ENCODE results near the gene TRDN. TPM values are rescaled to one million over a fixed set of nuclear protein-coding genes. Genes with fewer than 3 reads are reported as not detected.

Gene TRDN
- total RNA-seq, 1 donor from 2014 or later, result not detected

DNA sequence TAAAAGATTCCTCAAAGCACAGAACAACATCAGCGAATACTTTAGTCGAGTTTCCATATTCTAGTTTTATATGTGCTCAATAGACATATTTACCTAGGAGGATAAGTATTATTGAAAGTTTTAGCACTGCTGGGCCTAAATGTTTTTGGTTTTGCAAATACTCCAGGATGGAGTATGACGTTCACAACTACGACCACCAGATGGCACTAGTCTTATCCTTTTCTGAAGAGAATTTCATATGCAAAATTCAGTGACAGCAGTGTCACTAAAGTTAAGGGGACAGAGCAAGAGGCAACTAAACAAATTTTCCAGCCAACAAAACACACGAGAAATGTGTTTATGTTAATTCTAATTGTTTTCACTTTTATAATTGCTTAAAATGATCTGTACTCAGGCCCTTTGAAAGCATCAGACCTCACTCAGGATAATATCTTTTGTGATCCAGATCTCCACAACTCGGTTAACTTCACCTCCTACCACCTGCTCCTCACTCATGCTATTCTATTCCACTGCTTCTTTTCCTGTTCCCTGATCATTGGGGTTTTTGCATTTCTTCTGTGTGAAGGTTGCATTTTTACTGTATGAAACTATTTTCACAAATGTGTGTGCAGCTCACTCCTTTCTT is 220.8 kb downstream of the TRDN start:
- intact Hi-C loops (cut with DNase I), result loop anchor here (10.0 kb wide), 1 partner anchor 299 kb away; no protein-coding TSS in a partner anchor
- ATAC-seq (peak; percentile 51 to 56), DNase-seq (no peak)
- Histone ChIP-seq H3K27ac (no peak overlapping the region), H3K36me3 (no peaks in the 10 kb centered on the region), H3K9me3 (no peaks in the 10 kb centered on the region), H3K27me3 (ENCODE audit: low read depth) (no peaks in the 10 kb centered on the region), H3K4me3 (no peak overlapping the region), H3K4me1 (no peaks in the 10 kb centered on the region)
- TF ChIP-seq, protein P1, sequence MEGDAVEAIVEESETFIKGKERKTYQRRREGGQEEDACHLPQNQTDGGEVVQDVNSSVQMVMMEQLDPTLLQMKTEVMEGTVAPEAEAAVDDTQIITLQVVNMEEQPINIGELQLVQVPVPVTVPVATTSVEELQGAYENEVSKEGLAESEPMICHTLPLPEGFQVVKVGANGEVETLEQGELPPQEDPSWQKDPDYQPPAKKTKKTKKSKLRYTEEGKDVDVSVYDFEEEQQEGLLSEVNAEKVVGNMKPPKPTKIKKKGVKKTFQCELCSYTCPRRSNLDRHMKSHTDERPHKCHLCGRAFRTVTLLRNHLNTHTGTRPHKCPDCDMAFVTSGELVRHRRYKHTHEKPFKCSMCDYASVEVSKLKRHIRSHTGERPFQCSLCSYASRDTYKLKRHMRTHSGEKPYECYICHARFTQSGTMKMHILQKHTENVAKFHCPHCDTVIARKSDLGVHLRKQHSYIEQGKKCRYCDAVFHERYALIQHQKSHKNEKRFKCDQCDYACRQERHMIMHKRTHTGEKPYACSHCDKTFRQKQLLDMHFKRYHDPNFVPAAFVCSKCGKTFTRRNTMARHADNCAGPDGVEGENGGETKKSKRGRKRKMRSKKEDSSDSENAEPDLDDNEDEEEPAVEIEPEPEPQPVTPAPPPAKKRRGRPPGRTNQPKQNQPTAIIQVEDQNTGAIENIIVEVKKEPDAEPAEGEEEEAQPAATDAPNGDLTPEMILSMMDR (IDR thresholded peaks at IDR 0.05), result peak; percentile 63

DNA sequence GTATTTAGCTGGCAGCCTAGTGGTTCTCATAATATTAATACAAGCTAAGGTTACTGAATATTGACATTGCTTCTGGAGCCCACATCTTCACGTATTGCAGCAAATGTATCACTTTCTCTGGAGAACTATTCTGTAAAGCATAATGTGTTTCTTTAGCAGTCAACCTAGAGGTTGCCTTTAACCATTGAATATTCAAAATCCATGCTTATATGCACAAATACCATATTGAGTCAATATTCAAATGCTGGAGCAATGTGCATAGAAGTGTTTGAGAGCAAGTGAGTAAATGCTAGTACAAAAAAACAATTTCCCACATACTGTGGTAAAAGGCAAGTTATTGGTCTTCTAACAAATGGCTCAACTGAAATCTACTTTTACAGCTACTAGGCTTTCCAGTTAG is 231.8 kb downstream of the TRDN start:
- ATAC-seq (no peak), DNase-seq (no peak)
- Histone ChIP-seq H3K27ac (no peak overlapping the region), H3K36me3 (no peaks in the 10 kb centered on the region), H3K4me1 (no peaks in the 10 kb centered on the region), H3K27me3 (ENCODE audit: low read depth) (no peaks in the 10 kb centered on the region), H3K9me3 (no peaks in the 10 kb centered on the region), H3K4me3 (no peak overlapping the region)
- intact Hi-C loops (cut with DNase I), result no loop called here
- TF ChIP-seq, protein P1 (IDR thresholded peaks at IDR 0.05), result no peak

DNA sequence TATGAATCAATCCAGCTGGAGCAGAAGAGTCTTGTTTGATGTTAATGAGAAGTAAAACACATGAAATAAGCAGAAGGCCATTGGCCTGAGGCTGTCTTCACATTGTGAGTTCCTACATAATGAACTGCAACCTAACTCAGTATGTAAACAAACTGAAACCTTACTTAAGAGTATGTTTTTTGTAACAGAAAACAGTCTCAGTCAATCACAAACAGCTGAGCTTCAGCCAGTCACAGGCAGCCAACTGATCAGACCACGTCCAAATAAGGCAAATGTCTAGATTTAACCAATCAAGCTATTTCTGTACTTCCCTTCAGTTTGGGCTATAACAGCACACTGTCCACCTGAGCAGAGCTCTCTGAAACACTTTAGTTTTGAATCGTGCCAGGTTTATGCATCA is 234.7 kb downstream of the TRDN start:
- Histone ChIP-seq H3K9me3 (no peaks in the 10 kb centered on the region), H3K27ac (no peak overlapping the region), H3K36me3 (no peaks in the 10 kb centered on the region), H3K4me3 (no peak overlapping the region), H3K4me1 (no peaks in the 10 kb centered on the region), H3K27me3 (ENCODE audit: low read depth) (no peaks in the 10 kb centered on the region)
- DNase-seq (no peak), ATAC-seq (no peak)
- TF ChIP-seq, protein P1 (IDR thresholded peaks at IDR 0.05), result no peak
- intact Hi-C loops (cut with DNase I), result no loop called here

DNA sequence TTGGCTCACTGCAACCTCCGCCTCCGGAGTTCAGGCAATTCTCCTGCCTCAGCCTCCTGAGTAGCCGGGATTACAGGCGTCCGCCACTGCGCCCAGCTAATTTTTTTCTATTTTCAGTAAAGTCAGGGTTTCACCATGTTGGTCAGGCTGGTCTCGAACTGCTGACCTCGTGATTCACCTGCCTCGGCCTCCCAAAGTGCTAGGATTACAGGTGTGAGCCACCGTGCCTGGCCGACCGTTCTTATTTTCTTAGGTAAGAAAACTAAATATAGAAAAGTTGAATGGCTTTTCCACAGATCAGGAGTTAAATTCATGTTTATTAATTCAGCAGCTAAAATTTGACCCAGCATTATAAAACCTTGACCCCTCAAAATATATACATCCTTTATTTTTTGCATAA is 238.7 kb downstream of the TRDN start:
- Histone ChIP-seq H3K4me3 (no peak overlapping the region), H3K36me3 (no peaks in the 10 kb centered on the region), H3K4me1 (no peaks in the 10 kb centered on the region), H3K27me3 (ENCODE audit: low read depth) (no peaks in the 10 kb centered on the region), H3K27ac (no peak overlapping the region), H3K9me3 (no peaks in the 10 kb centered on the region)
- intact Hi-C loops (cut with DNase I), result no loop called here
- peak; percentile 43 for DNase-seq
- no peak for ATAC-seq
- TF ChIP-seq, protein P1 (IDR thresholded peaks at IDR 0.05), result no peak

DNA sequence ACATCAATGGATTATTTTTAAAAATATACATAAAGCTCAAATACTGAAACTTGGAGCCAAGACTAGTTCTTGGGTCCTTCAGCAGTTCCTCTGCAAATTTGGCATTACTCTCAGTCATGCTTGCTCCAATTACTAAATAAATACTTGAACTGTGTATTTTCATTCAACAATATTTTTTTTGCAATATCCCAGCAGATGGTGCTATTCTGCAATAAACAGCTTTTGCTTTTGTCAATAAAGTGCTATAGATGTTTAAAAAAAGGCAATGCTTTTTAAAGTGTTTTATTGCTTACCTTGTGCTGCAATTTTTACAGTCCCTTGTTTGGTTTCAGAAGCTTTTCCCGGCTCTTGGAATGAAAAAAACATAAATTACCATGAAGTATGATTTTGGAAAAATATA is 243.4 kb downstream of the TRDN start:
- H3K27ac ChIP-seq, result no peak overlapping the region
- H3K4me3 ChIP-seq, result no peak overlapping the region
- intact Hi-C loops (cut with DNase I), result no loop called here
- H3K36me3 ChIP-seq, result no peaks in the 10 kb centered on the region
- ATAC-seq (peak in 1 of 2 donors; percentile 36), DNase-seq (no peak)
- H3K27me3 ChIP-seq (ENCODE audit: low read depth), result no peaks in the 10 kb centered on the region
- H3K4me1 ChIP-seq, result no peaks in the 10 kb centered on the region
- TF ChIP-seq, protein P1 (IDR thresholded peaks at IDR 0.05), result no peak
- H3K9me3 ChIP-seq, result no peaks in the 10 kb centered on the region
